ENCODE results near the gene AKT3. TPM values are rescaled to one million over a fixed set of nuclear protein-coding genes. Genes with fewer than 3 reads are reported as not detected.

AKT3 gene
- total and polyA plus RNA-seq, 2 donors (not counting 1 experiment from before 2014, with no cell fraction given), result 37.8 to 42.0 TPM

- Histone ChIP-seq H3K4me3 (replicated peaks in 1 of 4; ENCODE audit: control extremely low read depth in 1 of 4, insufficient read depth in 1 of 4, low read depth in 3 of 4, low read length in 4 of 4) (no peak overlapping the region), H3K4me1 (ENCODE audit: control insufficient read depth, extremely low read depth, insufficient read depth, low read length) (no peaks in the 10 kb centered on the region), H2AFZ (ENCODE audit: low read length) (no peak overlapping the region), H3K36me3 (ENCODE audit: control insufficient read depth, insufficient read depth, low read length) (no peaks in the 10 kb centered on the region), H4K20me1 (ENCODE audit: control insufficient read depth, extremely low read depth, insufficient read depth, low read length) (no peaks in the 10 kb centered on the region), H3K9ac (ENCODE audit: insufficient read depth, low read length) (no peak overlapping the region), H3K27ac (ENCODE audit: insufficient read depth, low read length) (no peak overlapping the region), H3K79me2 (ENCODE audit: control insufficient read depth, insufficient read depth, low read length) (no peaks in the 10 kb centered on the region), H3K4me2 (ENCODE audit: extremely low read depth, insufficient read depth, low read length) (no peak overlapping the region), H3K9me3 (ENCODE audit: control insufficient read depth, insufficient read depth, low read depth, low read length) (no peaks in the 10 kb centered on the region), H3K27me3 (ENCODE audit: control insufficient read depth, insufficient read depth, low read length) (no peaks in the 10 kb centered on the region)
- TF ChIP-seq, protein P1, sequence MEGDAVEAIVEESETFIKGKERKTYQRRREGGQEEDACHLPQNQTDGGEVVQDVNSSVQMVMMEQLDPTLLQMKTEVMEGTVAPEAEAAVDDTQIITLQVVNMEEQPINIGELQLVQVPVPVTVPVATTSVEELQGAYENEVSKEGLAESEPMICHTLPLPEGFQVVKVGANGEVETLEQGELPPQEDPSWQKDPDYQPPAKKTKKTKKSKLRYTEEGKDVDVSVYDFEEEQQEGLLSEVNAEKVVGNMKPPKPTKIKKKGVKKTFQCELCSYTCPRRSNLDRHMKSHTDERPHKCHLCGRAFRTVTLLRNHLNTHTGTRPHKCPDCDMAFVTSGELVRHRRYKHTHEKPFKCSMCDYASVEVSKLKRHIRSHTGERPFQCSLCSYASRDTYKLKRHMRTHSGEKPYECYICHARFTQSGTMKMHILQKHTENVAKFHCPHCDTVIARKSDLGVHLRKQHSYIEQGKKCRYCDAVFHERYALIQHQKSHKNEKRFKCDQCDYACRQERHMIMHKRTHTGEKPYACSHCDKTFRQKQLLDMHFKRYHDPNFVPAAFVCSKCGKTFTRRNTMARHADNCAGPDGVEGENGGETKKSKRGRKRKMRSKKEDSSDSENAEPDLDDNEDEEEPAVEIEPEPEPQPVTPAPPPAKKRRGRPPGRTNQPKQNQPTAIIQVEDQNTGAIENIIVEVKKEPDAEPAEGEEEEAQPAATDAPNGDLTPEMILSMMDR (conservative IDR thresholded peaks at IDR 0.05 in 1 of 2, IDR thresholded peaks at IDR 0.05 in 1 of 2; ENCODE audit: low read depth in 1 of 2, low read length in 2 of 2), result no peak
- no peak for TF ChIP-seq EZH2 (IDR thresholded peaks at IDR 0.05; ENCODE audit: low read length, missing control alignments)
- DNase-seq (ENCODE audit: low read depth in 2 of 2), result no peak
Measured at GRCh38 chr1:243457363-243457982, 392.6 kb downstream of the AKT3 start.

DNA sequence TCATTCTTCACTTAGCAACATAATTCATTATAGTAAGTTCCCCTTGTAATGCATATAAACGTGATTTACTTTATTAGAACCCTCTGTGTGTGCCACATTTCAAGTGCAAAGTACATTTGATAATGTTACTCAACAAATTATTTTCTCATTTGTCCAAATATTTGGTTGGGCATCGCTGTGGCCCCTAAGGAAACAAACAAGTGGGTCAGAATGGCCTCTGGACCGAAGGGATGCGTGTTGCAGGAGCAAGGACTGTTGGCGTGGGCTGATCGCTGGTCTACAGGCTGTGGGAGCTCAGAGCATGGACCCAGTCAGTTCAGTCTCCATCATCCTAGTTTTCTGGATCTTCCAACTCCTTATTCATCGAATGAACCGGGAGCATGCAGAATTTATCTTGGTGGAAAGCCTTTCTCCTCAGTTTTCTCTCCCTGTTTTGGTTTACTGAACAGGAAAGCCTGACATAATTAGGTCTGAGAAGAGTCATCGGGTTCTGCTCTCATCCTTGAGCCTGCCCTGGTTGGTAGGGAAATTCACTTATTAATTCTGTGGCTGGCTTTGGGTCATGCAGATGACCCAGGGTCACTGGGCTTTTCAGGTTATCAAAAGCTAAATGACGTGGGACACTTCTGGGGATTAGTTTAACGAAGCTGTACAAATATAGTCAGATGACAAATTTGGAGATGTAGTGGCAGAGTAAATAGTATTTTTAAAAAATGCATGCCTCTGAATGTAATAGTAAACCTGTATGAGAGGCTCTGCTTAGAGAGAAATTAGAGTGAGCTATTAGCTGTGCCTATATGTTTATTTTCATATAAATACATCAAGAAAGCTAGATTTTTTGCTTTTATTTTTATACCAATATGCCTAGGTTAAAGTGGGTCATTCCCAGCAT is 394.0 kb downstream of the AKT3 start:
- H3K4me1 ChIP-seq (ENCODE audit: control insufficient read depth, extremely low read depth, insufficient read depth, low read length), result no peaks in the 10 kb centered on the region
- no peak overlapping the region for H2AFZ ChIP-seq (ENCODE audit: low read length)
- H3K79me2 ChIP-seq (ENCODE audit: control insufficient read depth, insufficient read depth, low read length), result no peaks in the 10 kb centered on the region
- DNase-seq (ENCODE audit: low read depth in 2 of 2), result no peak
- H3K9me3 ChIP-seq (ENCODE audit: control insufficient read depth, insufficient read depth, low read depth, low read length), result no peaks in the 10 kb centered on the region
- TF ChIP-seq EZH2 (IDR thresholded peaks at IDR 0.05; ENCODE audit: low read length, missing control alignments), result no peak
- TF ChIP-seq, protein P1 (conservative IDR thresholded peaks at IDR 0.05 in 1 of 2, IDR thresholded peaks at IDR 0.05 in 1 of 2; ENCODE audit: low read depth in 1 of 2, low read length in 2 of 2), result no peak
- no peak overlapping the region for H3K9ac ChIP-seq (ENCODE audit: insufficient read depth, low read length)
- no peak overlapping the region for H3K4me2 ChIP-seq (ENCODE audit: extremely low read depth, insufficient read depth, low read length)
- H3K4me3 ChIP-seq (replicated peaks in 1 of 4; ENCODE audit: control extremely low read depth in 1 of 4, insufficient read depth in 1 of 4, low read depth in 3 of 4, low read length in 4 of 4), result no peak overlapping the region
- H3K27me3 ChIP-seq (ENCODE audit: control insufficient read depth, insufficient read depth, low read length), result no peaks in the 10 kb centered on the region
- H4K20me1 ChIP-seq (ENCODE audit: control insufficient read depth, extremely low read depth, insufficient read depth, low read length), result no peaks in the 10 kb centered on the region
- no peaks in the 10 kb centered on the region for H3K36me3 ChIP-seq (ENCODE audit: control insufficient read depth, insufficient read depth, low read length)
- no peak overlapping the region for H3K27ac ChIP-seq (ENCODE audit: insufficient read depth, low read length)

- no peak for DNase-seq (ENCODE audit: low read depth in 2 of 2)
- Histone ChIP-seq H3K4me1 (ENCODE audit: control insufficient read depth, extremely low read depth, insufficient read depth, low read length) (no peaks in the 10 kb centered on the region), H3K9me3 (ENCODE audit: control insufficient read depth, insufficient read depth, low read depth, low read length) (no peaks in the 10 kb centered on the region), H3K27ac (ENCODE audit: insufficient read depth, low read length) (no peak overlapping the region), H3K36me3 (ENCODE audit: control insufficient read depth, insufficient read depth, low read length) (no peaks in the 10 kb centered on the region), H2AFZ (ENCODE audit: low read length) (no peak overlapping the region), H3K79me2 (ENCODE audit: control insufficient read depth, insufficient read depth, low read length) (no peaks in the 10 kb centered on the region), H3K27me3 (ENCODE audit: control insufficient read depth, insufficient read depth, low read length) (no peaks in the 10 kb centered on the region), H4K20me1 (ENCODE audit: control insufficient read depth, extremely low read depth, insufficient read depth, low read length) (no peaks in the 10 kb centered on the region), H3K4me3 (replicated peaks in 1 of 4; ENCODE audit: control extremely low read depth in 1 of 4, insufficient read depth in 1 of 4, low read depth in 3 of 4, low read length in 4 of 4) (no peak overlapping the region), H3K9ac (ENCODE audit: insufficient read depth, low read length) (no peak overlapping the region), H3K4me2 (ENCODE audit: extremely low read depth, insufficient read depth, low read length) (no peak overlapping the region)
- TF ChIP-seq EZH2 (IDR thresholded peaks at IDR 0.05; ENCODE audit: low read length, missing control alignments), result no peak
- TF ChIP-seq, protein P1 (conservative IDR thresholded peaks at IDR 0.05 in 1 of 2, IDR thresholded peaks at IDR 0.05 in 1 of 2; ENCODE audit: low read depth in 1 of 2, low read length in 2 of 2), result no peak
Measured at GRCh38 chr1:243454328-243454997, 395.6 kb downstream of the AKT3 start.

All from fibroblast of lung (primary cell).